Subcutaneous adipose tissue (tissue), 4 donors: ENCODE results near the gene PLCH2. TPM values are rescaled to one million over a fixed set of nuclear protein-coding genes. Genes with fewer than 3 reads are reported as not detected.

Experiments used
- total RNA-seq, 4 donors: library from RNA; depleted of rRNA; stranded (reverse); fragments of >200 nt; gene quantifications; one replicate each; pipeline ENCODE4 v1.1.0, GENCODE V29; 2016
- TF ChIP-seq, protein P1 (sequence below): fragments of 450-650 bp; IDR thresholded peaks from one replicate; pipeline ENCODE4 v1.5.1; 2016; ENCODE audit warnings: low read depth, mild to moderate bottlenecking, control low read depth, antibody characterized with exemption, moderate library complexity

Gene PLCH2
- total RNA-seq, 4 donors from 2014 or later: 0.22 to 0.68 TPM; not detected in 2

DNA sequence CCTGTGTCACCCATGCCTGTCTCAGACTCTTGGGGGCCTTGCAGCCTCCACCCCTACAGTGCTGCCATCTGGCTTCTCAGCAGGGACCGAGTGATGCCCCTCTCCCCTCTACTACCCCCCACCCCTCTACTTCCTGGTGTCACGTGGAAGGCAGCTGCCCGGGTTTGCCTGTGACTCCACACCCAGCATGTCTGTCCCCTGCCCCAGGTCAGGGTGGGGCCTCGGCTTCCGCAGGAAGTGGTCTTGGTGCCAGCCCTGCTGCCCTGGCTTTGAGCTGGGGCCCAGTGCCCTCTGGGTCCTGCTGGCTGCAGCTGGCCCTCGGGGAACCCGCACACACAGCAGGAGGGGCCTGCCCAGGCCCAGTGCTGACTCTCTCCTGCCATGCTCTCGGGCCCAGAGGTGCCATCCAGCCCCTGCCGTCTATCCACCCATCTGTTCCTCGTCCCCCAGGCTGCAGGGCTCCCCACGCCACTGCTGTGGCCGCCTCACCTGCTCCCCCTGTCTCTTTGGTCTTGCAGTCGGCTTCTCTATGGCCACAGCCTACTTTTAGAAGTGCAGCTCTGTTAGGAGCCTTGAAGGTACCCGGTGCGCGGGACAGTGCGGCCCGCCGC lies 24.0 kb downstream of the PLCH2 start:
- TF ChIP-seq, protein P1, sequence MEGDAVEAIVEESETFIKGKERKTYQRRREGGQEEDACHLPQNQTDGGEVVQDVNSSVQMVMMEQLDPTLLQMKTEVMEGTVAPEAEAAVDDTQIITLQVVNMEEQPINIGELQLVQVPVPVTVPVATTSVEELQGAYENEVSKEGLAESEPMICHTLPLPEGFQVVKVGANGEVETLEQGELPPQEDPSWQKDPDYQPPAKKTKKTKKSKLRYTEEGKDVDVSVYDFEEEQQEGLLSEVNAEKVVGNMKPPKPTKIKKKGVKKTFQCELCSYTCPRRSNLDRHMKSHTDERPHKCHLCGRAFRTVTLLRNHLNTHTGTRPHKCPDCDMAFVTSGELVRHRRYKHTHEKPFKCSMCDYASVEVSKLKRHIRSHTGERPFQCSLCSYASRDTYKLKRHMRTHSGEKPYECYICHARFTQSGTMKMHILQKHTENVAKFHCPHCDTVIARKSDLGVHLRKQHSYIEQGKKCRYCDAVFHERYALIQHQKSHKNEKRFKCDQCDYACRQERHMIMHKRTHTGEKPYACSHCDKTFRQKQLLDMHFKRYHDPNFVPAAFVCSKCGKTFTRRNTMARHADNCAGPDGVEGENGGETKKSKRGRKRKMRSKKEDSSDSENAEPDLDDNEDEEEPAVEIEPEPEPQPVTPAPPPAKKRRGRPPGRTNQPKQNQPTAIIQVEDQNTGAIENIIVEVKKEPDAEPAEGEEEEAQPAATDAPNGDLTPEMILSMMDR: no peak

DNA sequence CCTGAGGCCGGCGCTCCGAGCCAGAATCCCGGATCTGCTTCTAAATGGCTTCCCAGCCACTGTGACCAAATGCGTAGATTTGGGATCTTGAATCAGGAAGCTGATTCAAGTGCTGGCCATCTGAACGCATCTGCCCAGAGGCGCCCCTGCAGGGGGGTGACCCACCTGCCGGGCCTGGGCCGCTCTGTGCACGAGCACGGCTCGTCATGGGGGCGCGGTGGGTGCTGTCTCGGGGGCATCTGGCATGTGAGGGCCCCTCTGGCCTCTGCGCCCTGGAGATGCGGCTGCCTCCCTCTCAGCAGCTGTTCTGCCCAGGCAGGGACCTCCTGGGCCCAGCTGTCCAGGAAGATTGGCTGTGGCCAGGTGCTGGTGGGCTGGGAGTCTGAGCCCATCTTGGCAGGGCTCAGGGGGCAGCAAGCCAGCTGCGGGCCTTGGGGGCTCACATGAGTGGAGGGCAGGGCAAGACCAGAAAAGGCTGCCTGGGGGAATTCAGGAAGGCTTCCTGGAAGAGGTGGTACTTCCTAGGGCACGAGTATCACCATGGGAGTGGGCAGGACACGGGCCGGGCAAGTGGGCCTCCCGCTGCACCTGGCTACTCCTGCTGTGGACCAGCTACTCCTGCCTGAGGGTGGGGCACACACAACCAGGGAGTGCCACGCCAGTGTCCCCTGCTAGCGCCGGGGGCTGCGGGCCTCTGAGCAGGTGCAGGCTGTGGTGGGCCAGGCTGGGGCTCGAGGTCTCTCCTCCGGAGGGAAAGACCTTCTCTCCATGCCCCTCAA lies 25.1 kb downstream of the PLCH2 start:
- TF ChIP-seq, protein P1: no peak

DNA sequence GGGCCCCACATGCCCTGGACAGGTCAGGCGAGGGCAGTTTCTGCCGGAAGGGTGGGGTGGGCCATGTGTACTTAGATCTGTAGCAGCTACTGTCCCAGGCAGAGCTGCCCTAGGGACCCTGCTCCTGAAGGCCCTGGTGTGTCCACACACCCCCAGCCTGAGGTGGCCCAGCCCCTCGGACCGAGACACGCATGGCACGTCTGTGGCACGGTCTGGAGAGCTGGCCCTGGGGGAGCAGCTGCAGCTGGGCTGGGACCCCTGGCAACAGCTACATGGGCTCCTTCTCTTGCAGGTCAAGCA lies 25.7 kb downstream of the PLCH2 start:
- TF ChIP-seq, protein P1: no peak

DNA sequence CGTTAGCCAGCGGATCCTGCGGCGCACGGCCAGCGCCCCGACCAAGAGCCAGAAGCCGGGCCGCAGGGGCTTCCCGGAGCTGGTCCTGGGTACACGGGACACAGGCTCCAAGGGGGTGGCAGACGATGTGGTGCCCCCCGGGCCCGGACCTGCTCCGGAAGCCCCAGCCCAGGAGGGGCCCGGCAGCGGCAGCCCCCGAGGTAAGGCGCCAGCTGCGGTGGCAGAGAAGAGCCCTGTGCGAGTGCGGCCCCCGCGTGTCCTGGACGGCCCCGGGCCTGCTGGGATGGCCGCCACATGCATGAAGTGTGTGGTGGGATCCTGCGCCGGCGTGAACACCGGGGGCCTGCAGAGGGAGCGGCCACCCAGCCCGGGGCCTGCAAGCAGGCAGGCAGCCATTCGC lies 26.1 kb downstream of the PLCH2 start:
- TF ChIP-seq, protein P1: no peak

DNA sequence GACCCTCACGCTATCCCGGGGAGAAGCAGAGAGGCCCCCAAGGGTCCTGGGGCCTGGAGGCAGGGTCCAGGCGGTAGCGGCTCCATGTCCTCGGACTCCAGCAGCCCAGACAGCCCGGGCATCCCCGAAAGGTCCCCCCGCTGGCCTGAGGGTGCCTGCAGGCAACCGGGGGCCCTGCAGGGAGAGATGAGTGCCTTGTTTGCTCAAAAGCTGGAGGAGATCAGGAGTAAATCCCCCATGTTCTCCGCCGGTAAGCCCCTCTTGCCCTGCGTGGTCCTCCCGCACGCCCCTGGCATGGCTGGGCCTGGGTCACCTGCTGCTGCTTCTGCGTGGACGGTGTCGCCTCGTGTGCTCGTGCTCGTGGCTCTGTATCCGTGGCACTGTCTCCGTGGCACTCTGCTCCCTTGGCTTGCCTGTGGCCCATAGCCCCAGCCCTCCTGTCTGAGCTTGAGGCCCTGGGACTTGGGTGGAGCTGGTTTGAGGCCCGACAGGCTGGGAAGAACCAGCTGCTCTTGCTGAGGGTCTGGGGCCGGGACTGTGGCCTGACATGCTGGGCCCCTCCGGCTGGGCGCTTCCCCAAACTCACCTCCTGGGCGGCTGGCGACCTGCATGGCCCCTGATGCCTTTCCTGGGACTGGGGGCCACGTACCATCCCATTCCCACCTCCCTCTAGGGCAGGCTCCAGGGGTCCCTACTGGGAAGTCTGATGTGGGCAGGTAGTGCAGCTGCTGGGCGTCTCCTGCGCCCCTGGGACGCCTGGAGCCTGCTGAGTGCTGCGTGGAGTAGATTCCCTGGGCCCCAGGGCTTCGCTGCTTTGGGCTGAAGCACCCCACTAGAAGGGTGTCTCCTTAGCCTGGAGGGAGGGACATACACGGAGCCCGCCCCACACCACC lies 26.8 kb downstream of the PLCH2 start:
- TF ChIP-seq, protein P1: no peak

DNA sequence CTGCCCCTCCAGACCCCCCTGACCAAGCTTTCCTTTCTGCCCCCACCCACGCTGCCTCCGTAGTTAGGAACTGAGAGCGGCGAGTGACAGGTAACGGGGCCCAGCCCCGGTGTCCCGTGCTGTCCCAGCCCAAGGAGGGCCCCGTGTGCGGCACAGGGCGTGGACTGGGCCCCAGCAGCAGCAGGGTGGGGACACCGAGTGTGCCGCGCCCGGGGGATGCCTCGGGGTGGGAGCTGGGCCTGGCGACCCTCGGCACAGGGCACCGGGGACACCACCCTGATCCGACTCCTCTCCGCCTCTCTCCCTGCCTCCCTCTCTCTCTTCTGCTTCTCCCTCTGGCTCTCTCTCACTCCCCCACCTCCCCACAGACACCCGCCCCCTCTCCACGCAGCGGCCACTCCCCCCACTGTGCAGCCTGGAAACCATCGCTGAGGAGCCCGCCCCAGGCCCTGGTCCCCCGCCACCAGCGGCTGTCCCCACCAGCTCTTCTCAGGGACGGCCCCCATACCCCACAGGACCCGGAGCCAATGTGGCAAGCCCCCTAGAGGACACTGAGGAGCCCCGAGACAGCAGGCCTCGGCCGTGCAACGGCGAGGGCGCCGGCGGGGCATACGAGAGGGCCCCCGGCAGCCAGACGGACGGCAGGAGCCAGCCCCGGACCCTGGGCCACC lies 27.6 kb downstream of the PLCH2 start:
- TF ChIP-seq, protein P1: no peak
